ENCODE results near the gene DEXI.

Gene DEXI

GRCh38 chr16:10922328-10923145 lies 19.7 kb downstream of the DEXI start:
- H3K4me3 Mint-ChIP-seq: peak overlapping the region in 1 of 2 donors; percentile 32
- DNase-seq (no peak), ATAC-seq (replicated peaks) (no peak)
- no peaks in the 10 kb centered on the region for H3K9me3 Mint-ChIP-seq
- H3K36me3 Mint-ChIP-seq: peaks cover 67 to 76% of the 10 kb centered on the region in 2 donors
- H3K4me1 Mint-ChIP-seq: peaks cover 35 to 41% of the 10 kb centered on the region in 2 donors
- no peaks in the 10 kb centered on the region for H3K27me3 Mint-ChIP-seq
- peak overlapping the region; percentile 59 for H3K27ac Mint-ChIP-seq

DNA sequence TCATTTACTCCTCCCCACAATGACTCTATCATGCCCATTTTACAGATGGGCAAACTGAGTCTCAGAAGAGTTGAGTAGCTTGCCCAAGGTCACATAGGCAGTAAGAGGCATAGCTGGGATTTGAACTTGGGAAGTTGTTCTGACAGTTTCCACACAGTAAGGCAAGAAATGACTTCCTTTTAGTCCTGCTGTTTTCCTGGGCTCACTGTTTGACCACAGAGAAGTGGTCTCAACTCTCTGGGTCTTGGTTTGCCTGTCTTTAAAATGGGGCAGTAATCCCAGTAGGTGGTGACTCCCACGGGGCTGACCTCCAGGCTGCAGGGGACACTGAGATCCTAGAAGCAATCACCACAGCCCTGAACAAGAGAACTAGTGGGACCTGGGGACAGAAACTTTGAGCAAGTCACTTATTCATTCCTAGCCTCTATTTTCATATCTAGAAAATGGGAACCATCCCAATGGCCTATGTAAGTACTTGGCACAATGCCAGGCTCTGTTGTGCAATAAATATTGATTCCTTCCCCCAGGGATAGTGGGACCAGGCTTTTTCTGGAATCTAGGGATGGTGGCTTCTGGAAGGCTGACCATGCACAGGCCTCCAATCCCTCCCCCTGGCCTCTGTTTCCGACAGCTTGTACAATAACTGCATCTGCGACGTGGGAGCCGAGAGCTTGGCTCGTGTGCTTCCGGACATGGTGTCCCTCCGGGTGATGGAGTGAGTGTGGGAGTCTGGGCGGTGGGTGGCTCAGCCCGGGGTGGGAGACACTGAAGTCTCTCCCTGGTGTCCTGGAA lies 20.5 kb downstream of the DEXI start:
- DNase-seq (no peak), ATAC-seq (replicated peaks) (no peak)
- H3K9me3 Mint-ChIP-seq: no peaks in the 10 kb centered on the region
- peaks cover 66 to 79% of the 10 kb centered on the region in 2 donors for H3K36me3 Mint-ChIP-seq
- H3K4me3 Mint-ChIP-seq: peak overlapping the region in 1 of 2 donors; percentile 32
- no peaks in the 10 kb centered on the region for H3K27me3 Mint-ChIP-seq
- H3K27ac Mint-ChIP-seq: peak overlapping the region; percentile 80
- peaks cover 38 to 49% of the 10 kb centered on the region in 2 donors for H3K4me1 Mint-ChIP-seq

DNA sequence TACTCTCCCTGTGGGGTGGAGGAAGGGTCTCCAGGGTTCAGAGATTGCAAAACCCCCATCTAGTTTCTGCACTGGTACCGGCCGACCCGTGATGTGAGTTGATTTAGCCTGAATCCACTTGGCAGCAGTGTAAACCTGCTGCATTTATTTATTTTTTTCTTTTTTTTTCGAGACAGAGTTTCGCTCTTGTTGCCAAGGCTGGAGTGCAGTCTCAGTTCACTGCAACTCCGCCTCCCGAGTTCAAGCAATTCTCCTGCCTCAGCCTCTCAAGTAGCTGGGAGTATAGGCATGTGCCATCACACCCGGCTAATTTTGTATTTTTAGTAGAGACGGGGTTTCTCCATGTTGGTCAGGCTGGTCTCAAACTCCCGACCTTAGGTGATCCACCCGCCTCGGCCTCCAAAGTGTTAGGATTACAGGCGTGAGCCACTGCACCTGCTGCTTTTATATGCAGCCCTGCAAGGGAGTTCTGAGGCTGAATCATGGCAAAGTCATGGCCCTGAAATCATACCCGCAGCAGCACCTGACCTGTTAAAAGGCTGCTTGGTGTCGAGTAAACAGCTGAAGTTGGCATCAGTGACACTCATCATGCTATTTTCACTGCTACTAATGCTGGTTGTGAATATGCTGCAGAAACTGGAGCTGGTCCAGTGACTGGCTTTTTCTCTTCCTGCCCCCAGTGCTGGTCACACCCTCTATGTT lies 21.4 kb downstream of the DEXI start:
- peaks cover 66 to 82% of the 10 kb centered on the region in 2 donors for H3K36me3 Mint-ChIP-seq
- peak overlapping the region; percentile 80 for H3K27ac Mint-ChIP-seq
- H3K27me3 Mint-ChIP-seq: no peaks in the 10 kb centered on the region
- ATAC-seq (replicated peaks) (no peak), DNase-seq (no peak)
- H3K4me1 Mint-ChIP-seq: peaks cover 42 to 58% of the 10 kb centered on the region in 2 donors
- no peak overlapping the region for H3K4me3 Mint-ChIP-seq
- H3K9me3 Mint-ChIP-seq: no peaks in the 10 kb centered on the region

DNA sequence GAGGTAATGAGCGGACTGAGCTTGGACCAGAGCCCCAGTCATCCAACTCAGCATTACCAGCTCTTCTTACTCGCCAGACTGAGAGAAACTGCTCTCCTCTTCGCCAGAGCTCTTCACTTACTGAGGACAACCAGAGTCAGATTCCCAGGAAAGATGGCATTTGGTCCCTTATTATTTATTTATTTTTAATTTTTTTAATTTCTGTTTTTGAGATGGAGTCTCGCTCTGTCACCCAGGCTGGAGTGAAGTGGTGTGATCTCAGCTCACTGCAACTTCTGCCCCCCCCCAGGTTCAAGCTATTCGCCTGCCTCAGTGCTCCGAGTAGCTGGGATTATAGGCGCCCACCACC lies 23.3 kb downstream of the DEXI start:
- H3K27ac Mint-ChIP-seq: peak overlapping the region; percentile 91
- ATAC-seq (replicated peaks): no peak
- DNase-seq: no peak

GRCh38 chr16:10918294-10919002 lies 23.8 kb downstream of the DEXI start:
- H3K9me3 Mint-ChIP-seq: peaks cover 0 to 2% of the 10 kb centered on the region in 2 donors
- peak; percentile 81 for DNase-seq
- peaks cover 48 to 71% of the 10 kb centered on the region in 2 donors for H3K4me1 Mint-ChIP-seq
- H3K36me3 Mint-ChIP-seq: peaks cover 64 to 82% of the 10 kb centered on the region in 2 donors
- peak overlapping the region in 1 of 2 donors; percentile 25 for H3K4me3 Mint-ChIP-seq
- ATAC-seq (replicated peaks): peak; percentile 66 to 72
- peak overlapping the region; percentile 91 for H3K27ac Mint-ChIP-seq
- H3K27me3 Mint-ChIP-seq: no peaks in the 10 kb centered on the region

More for the DNA sequence above, 23.3 kb downstream of the DEXI start:
- peaks cover 67 to 83% of the 10 kb centered on the region in 2 donors for H3K36me3 Mint-ChIP-seq
- H3K4me1 Mint-ChIP-seq: peaks cover 51 to 73% of the 10 kb centered on the region in 2 donors
- H3K27me3 Mint-ChIP-seq: no peaks in the 10 kb centered on the region
- peaks cover 0 to under 1% of the 10 kb centered on the region in 2 donors for H3K9me3 Mint-ChIP-seq
- H3K4me3 Mint-ChIP-seq: no peak overlapping the region

DNA sequence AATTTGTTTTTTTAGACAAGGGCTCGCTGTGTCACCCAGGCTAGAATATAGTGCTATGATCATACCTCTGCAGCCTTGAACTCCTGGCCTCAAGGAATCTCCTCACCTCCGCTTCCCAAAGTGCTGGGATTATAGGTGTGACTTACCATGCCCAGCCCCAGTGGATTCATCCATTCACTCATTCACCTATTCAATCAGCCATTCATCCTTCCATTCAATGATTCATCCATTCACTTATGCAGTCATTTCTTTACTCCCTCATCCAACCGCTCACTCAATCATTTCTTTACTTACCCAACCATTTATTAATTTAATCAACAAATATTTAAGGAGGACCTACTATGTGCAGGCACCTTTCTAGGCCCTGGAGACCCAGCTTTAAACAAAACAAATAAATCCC lies 25.7 kb downstream of the DEXI start:
- H3K4me3 Mint-ChIP-seq: no peak overlapping the region
- DNase-seq (no peak), ATAC-seq (replicated peaks) (no peak)
- peaks cover 55 to 83% of the 10 kb centered on the region in 2 donors for H3K4me1 Mint-ChIP-seq
- H3K27ac Mint-ChIP-seq: peak overlapping the region; percentile 91
- peaks cover 61 to 83% of the 10 kb centered on the region in 2 donors for H3K36me3 Mint-ChIP-seq
- peaks cover 0 to 2% of the 10 kb centered on the region in 2 donors for H3K9me3 Mint-ChIP-seq
- H3K27me3 Mint-ChIP-seq: no peaks in the 10 kb centered on the region

GRCh38 chr16:10911267-10911666 lies 31.0 kb downstream of the DEXI start:
- H3K27me3 Mint-ChIP-seq: no peaks in the 10 kb centered on the region
- peak overlapping the region; percentile 96 for H3K27ac Mint-ChIP-seq
- H3K4me1 Mint-ChIP-seq: peaks cover 60 to 91% of the 10 kb centered on the region in 2 donors

GRCh38 chr16:10907757-10908045 lies 34.6 kb downstream of the DEXI start:
- Mint-ChIP-seq H3K9me3 (peaks cover 0 to 4% of the 10 kb centered on the region in 2 donors), H3K4me3 (no peak overlapping the region), H3K27me3 (no peaks in the 10 kb centered on the region), H3K27ac (peak overlapping the region; percentile 80), H3K4me1 (peaks cover 54 to 84% of the 10 kb centered on the region in 2 donors), H3K36me3 (peaks cover 81 to 91% of the 10 kb centered on the region in 2 donors)
- DNase-seq (no peak), ATAC-seq (replicated peaks) (no peak)

More at GRCh38 chr16:10911267-10911666, 31.0 kb downstream of the DEXI start:
- no peak for DNase-seq
- Mint-ChIP-seq H3K36me3 (peaks cover 71 to 89% of the 10 kb centered on the region in 2 donors), H3K4me3 (no peak overlapping the region), H3K9me3 (peaks cover 0 to 5% of the 10 kb centered on the region in 2 donors)
- ATAC-seq (replicated peaks): no peak

DNA sequence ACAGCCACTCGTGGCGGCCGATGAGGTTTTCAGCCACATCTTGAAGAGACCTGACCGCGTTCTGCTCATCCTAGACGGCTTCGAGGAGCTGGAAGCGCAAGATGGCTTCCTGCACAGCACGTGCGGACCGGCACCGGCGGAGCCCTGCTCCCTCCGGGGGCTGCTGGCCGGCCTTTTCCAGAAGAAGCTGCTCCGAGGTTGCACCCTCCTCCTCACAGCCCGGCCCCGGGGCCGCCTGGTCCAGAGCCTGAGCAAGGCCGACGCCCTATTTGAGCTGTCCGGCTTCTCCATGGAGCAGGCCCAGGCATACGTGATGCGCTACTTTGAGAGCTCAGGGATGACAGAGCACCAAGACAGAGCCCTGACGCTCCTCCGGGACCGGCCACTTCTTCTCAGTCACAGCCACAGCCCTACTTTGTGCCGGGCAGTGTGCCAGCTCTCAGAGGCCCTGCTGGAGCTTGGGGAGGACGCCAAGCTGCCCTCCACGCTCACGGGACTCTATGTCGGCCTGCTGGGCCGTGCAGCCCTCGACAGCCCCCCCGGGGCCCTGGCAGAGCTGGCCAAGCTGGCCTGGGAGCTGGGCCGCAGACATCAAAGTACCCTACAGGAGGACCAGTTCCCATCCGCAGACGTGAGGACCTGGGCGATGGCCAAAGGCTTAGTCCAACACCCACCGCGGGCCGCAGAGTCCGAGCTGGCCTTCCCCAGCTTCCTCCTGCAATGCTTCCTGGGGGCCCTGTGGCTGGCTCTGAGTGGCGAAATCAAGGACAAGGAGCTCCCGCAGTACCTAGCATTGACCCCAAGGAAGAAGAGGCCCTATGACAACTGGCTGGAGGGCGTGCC lies 35.1 kb downstream of the DEXI start:
- H3K4me3 Mint-ChIP-seq: no peak overlapping the region
- H3K4me1 Mint-ChIP-seq: peaks cover 51 to 83% of the 10 kb centered on the region in 2 donors
- peaks cover 83 to 93% of the 10 kb centered on the region in 2 donors for H3K36me3 Mint-ChIP-seq
- peaks cover 0 to 6% of the 10 kb centered on the region in 2 donors for H3K9me3 Mint-ChIP-seq
- peak overlapping the region; percentile 56 for H3K27ac Mint-ChIP-seq
- no peak for ATAC-seq (replicated peaks)
- H3K27me3 Mint-ChIP-seq: no peaks in the 10 kb centered on the region
- no peak for DNase-seq

DNA sequence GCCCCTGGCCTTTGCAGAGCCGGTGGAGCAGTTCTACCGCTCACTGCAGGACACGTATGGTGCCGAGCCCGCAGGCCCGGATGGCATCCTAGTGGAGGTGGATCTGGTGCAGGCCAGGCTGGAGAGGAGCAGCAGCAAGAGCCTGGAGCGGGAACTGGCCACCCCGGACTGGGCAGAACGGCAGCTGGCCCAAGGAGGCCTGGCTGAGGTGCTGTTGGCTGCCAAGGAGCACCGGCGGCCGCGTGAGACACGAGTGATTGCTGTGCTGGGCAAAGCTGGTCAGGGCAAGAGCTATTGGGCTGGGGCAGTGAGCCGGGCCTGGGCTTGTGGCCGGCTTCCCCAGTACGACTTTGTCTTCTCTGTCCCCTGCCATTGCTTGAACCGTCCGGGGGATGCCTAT lies 35.8 kb downstream of the DEXI start:
- H3K36me3 Mint-ChIP-seq: peaks cover 83 to 93% of the 10 kb centered on the region in 2 donors
- H3K27me3 Mint-ChIP-seq: no peaks in the 10 kb centered on the region
- peaks cover 0 to 6% of the 10 kb centered on the region in 2 donors for H3K9me3 Mint-ChIP-seq
- H3K4me1 Mint-ChIP-seq: peaks cover 48 to 80% of the 10 kb centered on the region in 2 donors
- DNase-seq: no peak
- ATAC-seq (replicated peaks): no peak
- no peak overlapping the region for H3K4me3 Mint-ChIP-seq
- peak overlapping the region; percentile 31 for H3K27ac Mint-ChIP-seq

GRCh38 chr16:10902999-10903398 lies 39.3 kb downstream of the DEXI start:
- H3K4me1 Mint-ChIP-seq: peaks cover 50 to 76% of the 10 kb centered on the region in 2 donors
- peaks cover 93 to 95% of the 10 kb centered on the region in 2 donors for H3K36me3 Mint-ChIP-seq
- peaks cover 0 to 2% of the 10 kb centered on the region in 2 donors for H3K9me3 Mint-ChIP-seq
- no peaks in the 10 kb centered on the region for H3K27me3 Mint-ChIP-seq
- peak overlapping the region; percentile 69 for H3K27ac Mint-ChIP-seq
- no peak for ATAC-seq (replicated peaks)
- no peak for DNase-seq
- H3K4me3 Mint-ChIP-seq: no peak overlapping the region

- peak overlapping the region; percentile 95 for H3K27ac Mint-ChIP-seq
- H3K36me3 Mint-ChIP-seq: peaks cover 82 to 89% of the 10 kb centered on the region in 2 donors
- peak overlapping the region; percentile 36 to 40 for H3K4me3 Mint-ChIP-seq
- ATAC-seq (replicated peaks) (peak; percentile 91 to 92), DNase-seq (no peak)
- H3K27me3 Mint-ChIP-seq: no peaks in the 10 kb centered on the region
- no peaks in the 10 kb centered on the region for H3K9me3 Mint-ChIP-seq
- H3K4me1 Mint-ChIP-seq: peaks cover 71 to 89% of the 10 kb centered on the region in 2 donors
These were observed 45.1 kb downstream of the DEXI start for GRCh38 chr16:10897134-10897533.

- H3K4me3 Mint-ChIP-seq: peak overlapping the region; percentile 55 to 78
- peak overlapping the region; percentile 95 for H3K27ac Mint-ChIP-seq
- peaks cover 82 to 90% of the 10 kb centered on the region in 2 donors for H3K36me3 Mint-ChIP-seq
- peaks cover 73 to 91% of the 10 kb centered on the region in 2 donors for H3K4me1 Mint-ChIP-seq
- ATAC-seq (replicated peaks) (peak; percentile 39 to 48), DNase-seq (no peak)
- no peaks in the 10 kb centered on the region for H3K27me3 Mint-ChIP-seq
- H3K9me3 Mint-ChIP-seq: peaks cover under 1 to 3% of the 10 kb centered on the region in 2 donors
These were observed 45.5 kb downstream of the DEXI start for GRCh38 chr16:10896723-10897122.
